SK-N-SH (cell line): ENCODE results near the gene DUS2.

ENCODE experiments used
- CHD2 ChIP-seq: fragments of 150-350 bp; IDR thresholded peaks from 2 replicates; pipeline ENCODE4 v1.6.1; 2018; ENCODE audit warnings: low read length; ENCODE audit not compliant: partially characterized antibody
- FOSL2 ChIP-seq: IDR thresholded peaks from 2 replicates; pipeline ENCODE4 v1.4.0; 2012; ENCODE audit warnings: low read depth, mild to moderate bottlenecking, moderate library complexity, borderline replicate concordance
- NFIC ChIP-seq: IDR thresholded peaks from 2 replicates; pipeline ENCODE4 v1.4.0; 2012; ENCODE audit warnings: borderline replicate concordance
- RCOR1 ChIP-seq: fragments of 150-350 bp; IDR thresholded peaks from 2 replicates; pipeline ENCODE4 v1.6.1; 2017; ENCODE audit warnings: antibody characterized with exemption, low read length
- USF2 ChIP-seq: fragments of 150-350 bp; IDR thresholded peaks from 2 replicates; pipeline ENCODE4 v1.6.1; 2017; ENCODE audit warnings: antibody characterized with exemption, low read length, low read depth, borderline replicate concordance
- TF ChIP-seq, protein P1 (sequence below): IDR thresholded peaks from 2 replicates; pipeline ENCODE4 v1.4.0; 2012; ENCODE audit warnings: low read depth, borderline replicate concordance

- TF ChIP-seq CHD2 (no peak), USF2 (no peak), RCOR1 (no peak), NFIC (no peak), FOSL2 (no peak)
- TF ChIP-seq, protein P1, sequence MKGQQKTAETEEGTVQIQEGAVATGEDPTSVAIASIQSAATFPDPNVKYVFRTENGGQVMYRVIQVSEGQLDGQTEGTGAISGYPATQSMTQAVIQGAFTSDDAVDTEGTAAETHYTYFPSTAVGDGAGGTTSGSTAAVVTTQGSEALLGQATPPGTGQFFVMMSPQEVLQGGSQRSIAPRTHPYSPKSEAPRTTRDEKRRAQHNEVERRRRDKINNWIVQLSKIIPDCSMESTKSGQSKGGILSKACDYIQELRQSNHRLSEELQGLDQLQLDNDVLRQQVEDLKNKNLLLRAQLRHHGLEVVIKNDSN, result no peak
Measured at GRCh38 chr16:68087688-68088087, 64.6 kb downstream of the DUS2 start.
